Measurements from ENCODE around the gene FAM180A. TPM values are rescaled to one million over a fixed set of nuclear protein-coding genes. Genes with fewer than 3 reads are reported as not detected.
A peak's percentile ranks its signal among the peaks of the same experiment; 100 is the strongest.

Gene FAM180A
- total and polyA plus RNA-seq, 9 of the 15 experiments (the other 6 are each of a cell fraction or from before 2014, with no cell fraction given): not detected

DNA sequence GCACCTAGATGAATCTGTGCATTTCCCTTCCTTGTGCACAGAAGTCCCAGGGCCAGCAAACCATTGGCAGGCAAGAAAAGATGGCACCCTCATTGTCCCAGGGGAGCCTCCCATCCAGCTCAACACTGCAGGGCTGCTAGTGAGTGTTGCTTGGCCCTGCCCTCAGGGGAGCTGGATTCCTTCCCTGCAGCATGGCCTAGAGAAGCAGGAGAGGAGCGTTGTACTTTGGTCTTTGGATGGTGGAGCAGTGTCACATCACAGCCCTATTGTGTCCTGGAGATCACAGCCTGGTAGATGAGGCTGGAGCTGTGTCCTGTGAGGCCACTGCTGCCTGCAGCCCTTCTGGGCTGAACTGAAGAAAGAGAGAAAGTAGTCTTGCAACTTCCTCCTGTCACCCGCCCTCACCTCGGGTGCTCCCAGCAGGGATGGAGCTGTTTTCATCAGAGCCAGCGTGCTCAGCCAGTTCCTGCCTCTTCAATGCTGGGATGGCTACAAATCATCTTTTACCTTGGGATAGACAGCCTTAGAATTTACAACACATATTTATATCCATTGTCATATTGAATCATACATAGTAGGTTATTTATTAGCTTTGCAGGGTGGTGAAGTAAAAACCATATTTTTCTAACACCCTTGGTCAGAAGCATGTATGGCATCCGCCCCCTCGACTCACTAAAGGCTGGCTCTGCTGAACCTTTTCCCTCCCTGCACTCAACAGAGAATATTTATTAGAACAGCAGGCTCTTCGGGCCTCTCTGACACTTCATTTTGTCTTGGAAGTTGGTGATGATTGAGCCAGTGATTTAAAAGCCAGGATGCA is 43.1 kb upstream of the FAM180A start (continued):
- TF ChIP-seq, protein P1, sequence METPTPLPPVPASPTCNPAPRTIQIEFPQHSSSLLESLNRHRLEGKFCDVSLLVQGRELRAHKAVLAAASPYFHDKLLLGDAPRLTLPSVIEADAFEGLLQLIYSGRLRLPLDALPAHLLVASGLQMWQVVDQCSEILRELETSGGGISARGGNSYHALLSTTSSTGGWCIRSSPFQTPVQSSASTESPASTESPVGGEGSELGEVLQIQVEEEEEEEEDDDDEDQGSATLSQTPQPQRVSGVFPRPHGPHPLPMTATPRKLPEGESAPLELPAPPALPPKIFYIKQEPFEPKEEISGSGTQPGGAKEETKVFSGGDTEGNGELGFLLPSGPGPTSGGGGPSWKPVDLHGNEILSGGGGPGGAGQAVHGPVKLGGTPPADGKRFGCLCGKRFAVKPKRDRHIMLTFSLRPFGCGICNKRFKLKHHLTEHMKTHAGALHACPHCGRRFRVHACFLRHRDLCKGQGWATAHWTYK (CRISPR knock-in tag; IDR thresholded peaks at IDR 0.05): no peak
- TF ChIP-seq CEBPB (tag; IDR thresholded peaks at IDR 0.05) (no peak), YBX1 (IDR thresholded peaks at IDR 0.05) (no peak), SIRT6 (IDR thresholded peaks at IDR 0.05; ENCODE audit: low read depth, low read length) (no peak), ZNF785 (CRISPR knock-in tag; IDR thresholded peaks at IDR 0.05) (no peak), ZNF589 (CRISPR knock-in tag; IDR thresholded peaks at IDR 0.05; ENCODE audit: low read depth) (no peak), ZNF24 (IDR thresholded peaks at IDR 0.05) (no peak), ZBED1 (IDR thresholded peaks at IDR 0.05) (no peak), ZNF232 (CRISPR knock-in tag; IDR thresholded peaks at IDR 0.05) (no peak), HNRNPLL (IDR thresholded peaks at IDR 0.05; ENCODE audit: low read depth, low read length, poor library complexity, severe bottlenecking) (no peak)

DNA sequence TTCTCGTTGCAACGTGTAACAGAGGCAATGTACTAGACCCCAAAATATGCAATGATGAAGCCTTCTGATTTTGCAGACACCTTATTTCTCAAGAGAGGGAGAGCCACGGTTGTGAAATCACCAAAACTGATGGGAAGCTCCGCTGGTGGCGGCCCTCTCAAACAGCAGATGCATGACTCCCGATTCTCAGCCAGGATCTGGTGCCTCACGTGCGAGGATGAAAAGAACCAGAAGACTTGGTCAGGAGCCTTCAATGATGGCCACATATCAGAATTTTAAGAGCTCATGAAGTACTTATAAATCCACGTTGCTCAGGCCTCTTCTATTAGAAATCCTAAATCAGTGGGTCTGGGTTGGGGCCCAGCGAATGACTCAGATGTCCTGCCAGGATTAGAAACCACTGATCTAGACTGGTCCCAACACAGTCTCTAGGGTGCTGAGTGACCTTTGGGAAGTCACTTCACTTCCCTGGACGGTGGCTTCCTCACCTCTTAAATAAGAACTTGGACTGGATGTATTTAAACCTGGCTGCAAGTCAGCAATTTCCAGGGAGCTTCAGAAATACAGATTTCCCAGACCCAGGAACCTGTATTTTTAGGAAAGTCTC is 41.9 kb upstream of the FAM180A start:
- no peaks in the 10 kb centered on the region for H3K4me1 ChIP-seq (replicated peaks in 1 of 2; ENCODE audit: control insufficient read depth in 2 of 2, insufficient read depth in 2 of 2, low read length in 2 of 2)
- H3K36me3 ChIP-seq (ENCODE audit: control insufficient read depth, insufficient read depth, low read length): no peaks in the 10 kb centered on the region
- H3K27ac ChIP-seq (ENCODE audit: extremely low read depth, low read depth, low read length): no peak overlapping the region
- in situ Hi-C loops (cut with MboI) (no loop called here), intact Hi-C loops (cut with micrococcal nuclease) (no loop called here)
- no peak overlapping the region for H3K4me3 ChIP-seq
- H3K4me2 ChIP-seq (ENCODE audit: insufficient read depth, low read length): no peak overlapping the region
- H3K9me3 ChIP-seq (replicated peaks; ENCODE audit: control insufficient read depth, insufficient read depth, low read depth, low read length): no peaks in the 10 kb centered on the region
- H3K9ac ChIP-seq (ENCODE audit: insufficient read depth in 1 of 2, low read depth in 2 of 2, low read length in 2 of 2): no peak overlapping the region
- no peak for DNase-seq (ENCODE audit: extremely low read depth in 1 of 4, low spot score in 3 of 4)
- BruUV-seq (replicated peaks): no TSS peak
- H3K79me2 ChIP-seq (ENCODE audit: control insufficient read depth, insufficient read depth, low read length): no peaks in the 10 kb centered on the region
- ATAC-seq: no peak
- POLR2A ChIA-PET: no interaction called here
- CTCF ChIA-PET (ENCODE audit: low intra/inter-chr PET ratio): no interaction called here
- no peaks in the 10 kb centered on the region for H4K20me1 ChIP-seq (replicated peaks; ENCODE audit: control insufficient read depth, insufficient read depth, low read length)
- under 1% methylated on average over 11 of the region's 11 CpGs for WGBS (ENCODE audit: insufficient coverage, low coverage, missing lambda C conversion rate)
- H2AFZ ChIP-seq (ENCODE audit: low read depth, low read length): no peak overlapping the region
- H3K27me3 ChIP-seq (ENCODE audit: control insufficient read depth in 2 of 2, insufficient read depth in 2 of 2, low read length in 2 of 2): peaks cover 29 to 44% of the 10 kb centered on the region in 2 experiments; a peak in 4 of 5 replicates
- no peaks in the 10 kb centered on the region for H3K9me1 ChIP-seq (ENCODE audit: control insufficient read depth, insufficient read depth, low read length)
- no peak for FAIRE-seq
- TF ChIP-seq ZFP36 (IDR thresholded peaks at IDR 0.05; ENCODE audit: low read depth, low read length, partially characterized antibody) (no peak), GTF2F1 (IDR thresholded peaks at IDR 0.05; ENCODE audit: low read depth, low read length) (no peak), TEAD2 (tag; IDR thresholded peaks at IDR 0.05) (no peak), ZNF316 (IDR thresholded peaks at IDR 0.05) (0 out of 2 replicates have a peak, but pooled peaks have one; percentile 39), POLR2H (tag; IDR thresholded peaks at IDR 0.05; ENCODE audit: low read depth) (no peak), ZFX (CRISPR knock-in tag; IDR thresholded peaks at IDR 0.05) (no peak), NR3C1 (CRISPR knock-in tag; IDR thresholded peaks at IDR 0.05) (no peak), CEBPB (tag; IDR thresholded peaks at IDR 0.05) (peak; percentile 14; the same call in 1 of the 2 replicates), JUND (IDR thresholded peaks at IDR 0.05; ENCODE audit: borderline replicate concordance, low read depth, low read length) (no peak), JUND (tag; IDR thresholded peaks at IDR 0.05; ENCODE audit: borderline replicate concordance, low read depth, low read length) (no peak)
- TF ChIP-seq, protein P2, sequence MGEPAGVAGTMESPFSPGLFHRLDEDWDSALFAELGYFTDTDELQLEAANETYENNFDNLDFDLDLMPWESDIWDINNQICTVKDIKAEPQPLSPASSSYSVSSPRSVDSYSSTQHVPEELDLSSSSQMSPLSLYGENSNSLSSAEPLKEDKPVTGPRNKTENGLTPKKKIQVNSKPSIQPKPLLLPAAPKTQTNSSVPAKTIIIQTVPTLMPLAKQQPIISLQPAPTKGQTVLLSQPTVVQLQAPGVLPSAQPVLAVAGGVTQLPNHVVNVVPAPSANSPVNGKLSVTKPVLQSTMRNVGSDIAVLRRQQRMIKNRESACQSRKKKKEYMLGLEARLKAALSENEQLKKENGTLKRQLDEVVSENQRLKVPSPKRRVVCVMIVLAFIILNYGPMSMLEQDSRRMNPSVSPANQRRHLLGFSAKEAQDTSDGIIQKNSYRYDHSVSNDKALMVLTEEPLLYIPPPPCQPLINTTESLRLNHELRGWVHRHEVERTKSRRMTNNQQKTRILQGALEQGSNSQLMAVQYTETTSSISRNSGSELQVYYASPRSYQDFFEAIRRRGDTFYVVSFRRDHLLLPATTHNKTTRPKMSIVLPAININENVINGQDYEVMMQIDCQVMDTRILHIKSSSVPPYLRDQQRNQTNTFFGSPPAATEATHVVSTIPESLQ (CRISPR knock-in tag; IDR thresholded peaks at IDR 0.05): no peak

All from K562 (cell line).